ENCODE measurements around the gene CDK11B.

CDK11B gene

GRCh38 chr1:1614204-1614953 is 44.4 kb downstream of the CDK11B start:
- peak; percentile 44 to 72 for DNase-seq

- no peak for DNase-seq
Observed at GRCh38 chr1:1613509-1614082, 45.2 kb downstream of the CDK11B start.

- DNase-seq = no peak
Observed at GRCh38 chr1:1612104-1612400, 46.8 kb downstream of the CDK11B start.

GRCh38 chr1:1610796-1611195 is 48.0 kb downstream of the CDK11B start:
- no peak for DNase-seq

GRCh38 chr1:1609822-1610485 is 48.9 kb downstream of the CDK11B start:
- no peak for DNase-seq

GRCh38 chr1:1606232-1606631 is 52.6 kb downstream of the CDK11B start:
- no peak for DNase-seq

- no peak for DNase-seq
Observed at GRCh38 chr1:1605724-1606123, 53.1 kb downstream of the CDK11B start.

GRCh38 chr1:1605034-1605591 is 53.7 kb downstream of the CDK11B start:
- DNase-seq = no peak

GRCh38 chr1:1604374-1605033 is 54.3 kb downstream of the CDK11B start:
- DNase-seq = no peak

GRCh38 chr1:1603671-1604373 is 55.0 kb downstream of the CDK11B start:
- no peak for DNase-seq

GRCh38 chr1:1602968-1603506 is 55.8 kb downstream of the CDK11B start:
- no peak for DNase-seq

GRCh38 chr1:1602304-1602967 is 56.4 kb downstream of the CDK11B start:
- no peak for DNase-seq

GRCh38 chr1:1601564-1602303 is 57.1 kb downstream of the CDK11B start:
- no peak for DNase-seq

GRCh38 chr1:1600861-1601563 is 57.8 kb downstream of the CDK11B start:
- no peak for DNase-seq

- DNase-seq = no peak
Observed at GRCh38 chr1:1599935-1600860, 58.6 kb downstream of the CDK11B start, which contains the start of gene FNDC10. FNDC10 (minus strand) TSS chr1:1600135; CDS start chr1:1600015, 120 bp downstream.

- DNase-seq = peak; percentile 26 to 37
Observed at GRCh38 chr1:1599030-1599934, 59.5 kb downstream of the CDK11B start.

GRCh38 chr1:1598720-1599029 is 60.1 kb downstream of the CDK11B start:
- DNase-seq = no peak

GRCh38 chr1:1598051-1598719 is 60.6 kb downstream of the CDK11B start:
- DNase-seq = no peak

Data from stimulated activated CD4-positive, alpha-beta T cell treated with anti-CD3 and anti-CD28 coated beads, Interleukin-4, amount 100 ng/mL, for 4 hours (primary cell).